COLO829 (cell line): ENCODE measurements around the gene SH2D1B.
"Not testable (repeated sequence)": the region's sequence is repeated elsewhere in the genome, so short reads cannot be mapped to it uniquely, and the experiment has no call there.

ENCODE experiments used
- DNase-seq: peaks from one replicate; pipeline ENCODE4 v3.0.0; 2012; ENCODE audit warnings: low spot score

The SH2D1B gene

GRCh38 chr1:162412002-162412401 lies at the start of gene SH2D1B:
Gene SH2D1B (minus strand): TSS chr1:162412136. CDS start chr1:162412016, 120 bp downstream.
- DNase-seq = no peak

- DNase-seq = no peak
Measured at GRCh38 chr1:162458236-162458635, 46.3 kb upstream of the SH2D1B start.

- DNase-seq = no peak
Measured at GRCh38 chr1:162456323-162456722, 44.4 kb upstream of the SH2D1B start.

GRCh38 chr1:162454361-162454760 lies 42.4 kb upstream of the SH2D1B start:
- not testable (repeated sequence) for DNase-seq

- DNase-seq = no peak
Measured at GRCh38 chr1:162446946-162447345, 35.0 kb upstream of the SH2D1B start.

GRCh38 chr1:162444903-162445302 lies 33.0 kb upstream of the SH2D1B start:
- no peak for DNase-seq

- not testable (repeated sequence) for DNase-seq
Measured at GRCh38 chr1:162432977-162433713, 21.2 kb upstream of the SH2D1B start.

GRCh38 chr1:162430583-162430982 lies 18.6 kb upstream of the SH2D1B start:
- no peak for DNase-seq

GRCh38 chr1:162422662-162423375 lies 10.9 kb upstream of the SH2D1B start:
- no peak for DNase-seq

- DNase-seq = peak; percentile 97
Measured at GRCh38 chr1:162421258-162422164, 9.6 kb upstream of the SH2D1B start.

GRCh38 chr1:162420120-162420519 lies 8.2 kb upstream of the SH2D1B start:
- no peak for DNase-seq

- not testable (repeated sequence) for DNase-seq
Measured at GRCh38 chr1:162419450-162419931, 7.6 kb upstream of the SH2D1B start.

GRCh38 chr1:162418584-162418983 lies 6.6 kb upstream of the SH2D1B start:
- not testable (repeated sequence) for DNase-seq

- no peak for DNase-seq
Measured at GRCh38 chr1:162417650-162418049, 5.7 kb upstream of the SH2D1B start.

- no peak for DNase-seq
Measured at GRCh38 chr1:162416909-162417308, 5.0 kb upstream of the SH2D1B start.

GRCh38 chr1:162416215-162416614 lies 4.3 kb upstream of the SH2D1B start:
- DNase-seq = no peak

- no peak for DNase-seq
Measured at GRCh38 chr1:162407539-162407938, 4.4 kb downstream of the SH2D1B start.

GRCh38 chr1:162406811-162407210 lies 5.1 kb downstream of the SH2D1B start:
- no peak for DNase-seq

- no peak for DNase-seq
Measured at GRCh38 chr1:162405800-162406199, 6.1 kb downstream of the SH2D1B start.

- peak; percentile 72 for DNase-seq
Measured at GRCh38 chr1:162404550-162405160, 7.3 kb downstream of the SH2D1B start.

GRCh38 chr1:162400790-162401355 lies 11.1 kb downstream of the SH2D1B start:
- no peak for DNase-seq
